Measurements from ENCODE around the gene HSF4.

Gene HSF4

GRCh38 chr16:67183284-67183626 is 18.7 kb downstream of the HSF4 start:
- no peak for DNase-seq (ENCODE audit: low read depth)
- peak overlapping the region; percentile 45 for H3K4me3 ChIP-seq (ENCODE audit: low read length)
- TF ChIP-seq, protein P1, sequence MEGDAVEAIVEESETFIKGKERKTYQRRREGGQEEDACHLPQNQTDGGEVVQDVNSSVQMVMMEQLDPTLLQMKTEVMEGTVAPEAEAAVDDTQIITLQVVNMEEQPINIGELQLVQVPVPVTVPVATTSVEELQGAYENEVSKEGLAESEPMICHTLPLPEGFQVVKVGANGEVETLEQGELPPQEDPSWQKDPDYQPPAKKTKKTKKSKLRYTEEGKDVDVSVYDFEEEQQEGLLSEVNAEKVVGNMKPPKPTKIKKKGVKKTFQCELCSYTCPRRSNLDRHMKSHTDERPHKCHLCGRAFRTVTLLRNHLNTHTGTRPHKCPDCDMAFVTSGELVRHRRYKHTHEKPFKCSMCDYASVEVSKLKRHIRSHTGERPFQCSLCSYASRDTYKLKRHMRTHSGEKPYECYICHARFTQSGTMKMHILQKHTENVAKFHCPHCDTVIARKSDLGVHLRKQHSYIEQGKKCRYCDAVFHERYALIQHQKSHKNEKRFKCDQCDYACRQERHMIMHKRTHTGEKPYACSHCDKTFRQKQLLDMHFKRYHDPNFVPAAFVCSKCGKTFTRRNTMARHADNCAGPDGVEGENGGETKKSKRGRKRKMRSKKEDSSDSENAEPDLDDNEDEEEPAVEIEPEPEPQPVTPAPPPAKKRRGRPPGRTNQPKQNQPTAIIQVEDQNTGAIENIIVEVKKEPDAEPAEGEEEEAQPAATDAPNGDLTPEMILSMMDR (conservative IDR thresholded peaks at IDR 0.05; ENCODE audit: low read depth, low read length), result no peak

DNA sequence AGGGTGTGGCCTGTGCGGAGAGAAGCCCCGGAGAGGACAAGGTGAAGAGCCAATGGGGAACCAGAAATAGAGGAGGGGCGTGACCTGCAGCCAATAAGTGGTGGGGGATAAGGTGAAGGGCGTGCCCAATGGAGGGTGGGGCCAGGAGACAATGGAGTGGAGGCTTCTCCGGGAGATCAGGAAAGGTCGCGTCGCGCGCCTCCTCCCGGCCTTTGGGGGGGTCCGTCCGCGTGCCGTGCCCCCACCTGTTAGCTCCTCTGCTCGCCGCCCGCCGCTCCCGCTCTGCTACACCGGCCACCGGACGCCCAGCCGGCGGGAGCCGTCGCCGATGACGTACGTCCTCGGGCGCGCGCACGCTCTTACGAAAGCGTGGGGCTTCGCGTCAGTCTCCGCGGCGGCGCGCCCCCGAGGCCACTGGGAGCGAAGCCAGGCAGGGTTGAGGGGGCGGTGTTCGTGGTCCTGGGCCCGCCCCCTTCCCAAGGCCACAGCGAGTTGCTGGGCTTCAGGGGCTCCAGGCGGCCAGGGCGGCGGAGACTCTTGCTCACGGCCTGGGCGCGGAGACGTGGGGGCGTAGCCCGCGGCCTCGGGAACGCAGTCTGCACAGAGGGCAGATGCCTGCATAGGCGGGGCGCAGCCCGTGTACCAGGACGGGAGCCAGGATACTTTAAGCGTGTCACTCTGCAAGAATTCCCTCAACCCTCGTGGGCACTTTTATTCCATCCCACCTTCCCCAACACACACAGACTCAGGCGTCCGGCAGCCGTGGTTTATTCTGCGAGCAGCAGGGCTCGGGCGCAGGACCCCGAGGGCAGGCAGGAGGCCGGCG is 19.3 kb downstream of the HSF4 start, which contains the start of gene MATCAP1:
MATCAP1 (minus strand) TSS at position 337 of the 826 bp plus-strand sequence. CDS start 3,353 bp downstream, outside the sequence.
- peak; percentile 94 for DNase-seq (ENCODE audit: low read depth)
- peak within 1 kb of the TSS; percentile 45 for H3K4me3 ChIP-seq (ENCODE audit: low read length)
- TF ChIP-seq, protein P1 (conservative IDR thresholded peaks at IDR 0.05; ENCODE audit: low read depth, low read length), result no peak

DNA sequence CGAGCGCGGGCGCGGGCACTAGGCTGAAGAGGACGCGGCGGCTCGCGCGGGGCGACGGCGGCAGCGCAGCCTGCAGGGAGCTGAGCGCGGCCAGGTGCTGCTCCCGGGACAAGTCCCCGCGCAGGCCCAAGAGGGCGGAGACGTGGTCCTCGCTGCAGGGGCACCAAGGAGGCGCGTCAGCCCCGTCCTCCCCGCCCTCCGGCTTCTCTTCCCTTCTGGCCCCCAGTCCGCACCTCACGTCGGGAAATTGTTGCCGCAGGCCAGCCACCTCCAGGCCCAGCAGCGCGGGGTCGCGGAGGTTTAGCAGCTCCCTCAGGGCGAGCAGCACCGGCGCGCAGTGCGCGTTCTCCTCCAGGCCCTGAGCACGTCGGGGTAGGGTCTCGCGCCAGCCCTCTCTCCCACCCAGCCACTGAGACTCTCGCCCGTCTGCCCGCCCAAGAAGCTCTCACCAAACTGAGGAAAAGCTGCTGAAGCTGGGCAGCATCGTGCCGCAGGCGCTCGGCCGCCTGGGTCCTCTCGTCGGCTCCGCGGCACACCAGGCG is 20.0 kb downstream of the HSF4 start:
- no peak for DNase-seq (ENCODE audit: low read depth)
- peak overlapping the region; percentile 45 for H3K4me3 ChIP-seq (ENCODE audit: low read length)
- TF ChIP-seq, protein P1 (conservative IDR thresholded peaks at IDR 0.05; ENCODE audit: low read depth, low read length), result no peak

DNA sequence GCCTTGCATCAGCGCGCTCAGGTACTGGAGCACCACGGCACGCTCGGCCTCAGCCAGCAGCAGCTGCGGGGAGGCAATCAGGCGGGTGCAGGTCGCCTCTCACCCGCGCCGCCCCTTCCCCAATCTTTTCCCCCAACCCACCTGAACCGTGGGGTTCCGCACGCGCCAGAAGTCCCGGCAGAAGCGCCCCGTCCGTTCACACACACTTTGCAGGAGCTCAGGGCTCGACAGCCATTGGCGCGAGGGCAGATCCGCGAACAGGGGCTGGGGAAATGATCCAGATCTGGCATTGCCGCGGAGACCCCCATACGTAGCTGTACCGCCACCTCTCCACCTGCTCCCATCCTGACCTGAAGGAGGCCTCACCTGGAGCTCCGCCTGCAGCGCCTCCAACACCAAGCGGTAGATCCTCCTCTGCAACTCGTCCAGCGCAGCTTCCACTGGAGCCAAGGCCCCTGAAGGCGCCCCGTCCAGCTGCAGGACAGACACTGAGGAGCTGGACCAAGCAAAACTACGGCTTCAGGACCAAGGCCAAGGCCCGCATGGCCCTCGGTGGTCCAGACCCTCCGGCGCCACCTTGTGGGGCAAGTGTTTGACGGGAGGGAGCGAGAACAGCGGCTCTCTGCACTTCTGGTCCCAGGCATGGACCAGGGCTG is 20.6 kb downstream of the HSF4 start:
- TF ChIP-seq, protein P1 (conservative IDR thresholded peaks at IDR 0.05; ENCODE audit: low read depth, low read length), result peak; percentile 88
- H3K4me3 ChIP-seq (ENCODE audit: low read length), result no peak overlapping the region
- DNase-seq (ENCODE audit: low read depth), result peak; percentile 62

DNA sequence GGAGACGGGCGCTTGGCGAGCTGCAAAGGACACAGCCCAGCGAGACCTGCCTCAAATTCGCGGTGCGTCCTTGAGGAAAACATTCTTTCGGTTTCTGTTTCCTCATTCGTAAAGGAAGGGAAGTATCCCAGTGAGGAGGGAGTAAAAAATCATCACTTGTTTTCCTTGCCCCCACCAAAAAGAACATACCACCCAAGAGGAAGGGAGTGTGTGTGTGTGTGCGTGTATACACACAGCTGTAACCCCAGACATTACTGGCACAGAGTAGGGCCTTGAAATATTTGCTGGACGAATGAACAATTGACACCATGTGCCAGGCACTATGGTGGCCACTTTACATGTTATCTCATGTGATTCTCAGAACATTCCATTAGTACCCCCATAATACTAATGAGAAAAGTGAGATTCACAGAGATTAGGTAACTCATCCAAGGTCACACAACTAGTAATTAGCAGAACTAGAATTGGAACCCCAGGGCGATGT is 21.1 kb downstream of the HSF4 start:
- DNase-seq (ENCODE audit: low read depth), result no peak
- no peak overlapping the region for H3K4me3 ChIP-seq (ENCODE audit: low read length)
- TF ChIP-seq, protein P1 (conservative IDR thresholded peaks at IDR 0.05; ENCODE audit: low read depth, low read length), result no peak

DNA sequence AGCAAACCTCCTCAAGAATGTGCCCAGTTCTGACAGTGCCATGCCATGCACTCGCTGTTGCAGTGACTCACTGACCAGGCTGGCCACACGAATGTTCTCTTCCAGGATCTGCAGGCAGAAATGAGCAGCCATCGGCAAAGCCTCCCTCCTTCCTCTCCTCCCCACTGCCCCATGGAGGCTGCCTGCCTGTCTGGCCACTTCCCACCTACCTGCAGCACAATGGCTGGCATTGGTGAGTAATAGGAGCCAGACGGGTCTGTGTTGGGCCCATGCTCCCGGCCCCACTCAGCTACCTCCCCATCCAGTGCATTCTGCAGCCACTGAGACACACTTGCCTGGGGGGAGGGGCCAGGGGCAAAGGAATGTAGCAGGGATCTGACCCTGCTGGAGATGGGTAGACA is 22.0 kb downstream of the HSF4 start:
- no peak overlapping the region for H3K4me3 ChIP-seq (ENCODE audit: low read length)
- DNase-seq (ENCODE audit: low read depth), result no peak
- TF ChIP-seq, protein P1 (conservative IDR thresholded peaks at IDR 0.05; ENCODE audit: low read depth, low read length), result no peak
